ENCODE data around the gene CADPS.

CADPS gene

GRCh38 chr3:62653796-62654195 lies 221.4 kb downstream of the CADPS start:
- no peak overlapping the region for H3K4me3 ChIP-seq (ENCODE audit: low read depth, low read length)

GRCh38 chr3:62647711-62648110 lies 227.5 kb downstream of the CADPS start:
- H3K4me3 ChIP-seq (ENCODE audit: low read depth, low read length), result no peak overlapping the region

GRCh38 chr3:62644493-62644892 lies 230.7 kb downstream of the CADPS start:
- H3K4me3 ChIP-seq (ENCODE audit: low read depth, low read length), result no peak overlapping the region

GRCh38 chr3:62638316-62638715 lies 236.9 kb downstream of the CADPS start:
- H3K4me3 ChIP-seq (ENCODE audit: low read depth, low read length), result no peak overlapping the region

- H3K4me3 ChIP-seq (ENCODE audit: low read depth, low read length), result no peak overlapping the region
Observed at GRCh38 chr3:62636235-62636826, 238.9 kb downstream of the CADPS start.

GRCh38 chr3:62632510-62633294 lies 242.5 kb downstream of the CADPS start:
- H3K4me3 ChIP-seq (ENCODE audit: low read depth, low read length), result no peak overlapping the region

GRCh38 chr3:62631488-62631887 lies 243.7 kb downstream of the CADPS start:
- no peak overlapping the region for H3K4me3 ChIP-seq (ENCODE audit: low read depth, low read length)

- no peak overlapping the region for H3K4me3 ChIP-seq (ENCODE audit: low read depth, low read length)
Observed at GRCh38 chr3:62630664-62631063, 244.6 kb downstream of the CADPS start.

- no peak overlapping the region for H3K4me3 ChIP-seq (ENCODE audit: low read depth, low read length)
Observed at GRCh38 chr3:62625268-62625667, 249.9 kb downstream of the CADPS start.

GRCh38 chr3:62624185-62624584 lies 251.0 kb downstream of the CADPS start:
- no peak overlapping the region for H3K4me3 ChIP-seq (ENCODE audit: low read depth, low read length)

GRCh38 chr3:62622553-62623174 lies 252.6 kb downstream of the CADPS start:
- no peak overlapping the region for H3K4me3 ChIP-seq (ENCODE audit: low read depth, low read length)

- H3K4me3 ChIP-seq (ENCODE audit: low read depth, low read length), result no peak overlapping the region
Observed at GRCh38 chr3:62621925-62622324, 253.3 kb downstream of the CADPS start.

- H3K4me3 ChIP-seq (ENCODE audit: low read depth, low read length), result no peak overlapping the region
Observed at GRCh38 chr3:62621176-62621575, 254.0 kb downstream of the CADPS start.

- H3K4me3 ChIP-seq (ENCODE audit: low read depth, low read length), result no peak overlapping the region
Observed at GRCh38 chr3:62615258-62615849, 259.9 kb downstream of the CADPS start.

GRCh38 chr3:62614527-62614926 lies 260.7 kb downstream of the CADPS start:
- no peak overlapping the region for H3K4me3 ChIP-seq (ENCODE audit: low read depth, low read length)

- no peak overlapping the region for H3K4me3 ChIP-seq (ENCODE audit: low read depth, low read length)
Observed at GRCh38 chr3:62611541-62612240, 263.5 kb downstream of the CADPS start.

- no peak overlapping the region for H3K4me3 ChIP-seq (ENCODE audit: low read depth, low read length)
Observed at GRCh38 chr3:62607287-62608029, 267.8 kb downstream of the CADPS start.

GRCh38 chr3:62605413-62606068 lies 269.7 kb downstream of the CADPS start:
- H3K4me3 ChIP-seq (ENCODE audit: low read depth, low read length), result no peak overlapping the region

GRCh38 chr3:62604751-62605351 lies 270.4 kb downstream of the CADPS start:
- no peak overlapping the region for H3K4me3 ChIP-seq (ENCODE audit: low read depth, low read length)

- no peak overlapping the region for H3K4me3 ChIP-seq (ENCODE audit: low read depth, low read length)
Observed at GRCh38 chr3:62604298-62604697, 270.9 kb downstream of the CADPS start.
